ENCODE measurements around the gene CEP63. TPM values are rescaled to one million over a fixed set of nuclear protein-coding genes. Genes with fewer than 3 reads are reported as not detected.

Gene CEP63
- total and polyA plus RNA-seq, 2 of the 8 experiments (the other 6 are each of a cell fraction or from before 2014, with no cell fraction given), result 5.3 to 18.2 TPM

DNA sequence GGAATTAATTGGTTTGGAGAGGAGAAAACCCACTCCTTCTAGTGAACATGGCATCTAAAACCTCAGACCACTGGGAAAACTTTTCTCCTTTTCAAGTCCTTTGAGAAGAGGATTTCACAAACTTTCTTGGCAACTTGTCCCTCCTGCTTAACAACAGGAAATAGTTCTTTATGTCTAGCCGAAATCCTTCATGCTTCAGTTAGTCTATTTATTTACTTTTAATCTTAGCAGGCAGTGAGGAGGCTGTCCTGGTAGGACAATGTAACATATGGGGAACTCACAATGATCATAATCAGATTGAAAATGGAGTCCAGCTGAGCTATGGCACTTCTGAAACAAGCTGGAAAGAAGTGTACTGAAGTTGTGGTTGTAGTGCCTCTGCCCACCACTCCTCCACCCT lies 114.3 kb downstream of the CEP63 start (continued):
- TF ChIP-seq NANOG (IDR thresholded peaks at IDR 0.05; ENCODE audit: insufficient read depth, low read depth, low read length, poor library complexity, severe bottlenecking), result no peak
- TF ChIP-seq SIX5 (IDR thresholded peaks at IDR 0.05; ENCODE audit: low read depth, low read length), result no peak
- no peak for TF ChIP-seq SAP30 (IDR thresholded peaks at IDR 0.05; ENCODE audit: insufficient read depth, insufficient replicate concordance, low read length)
- TF ChIP-seq USF2 (IDR thresholded peaks at IDR 0.05; ENCODE audit: low read length), result no peak
- no peak for TF ChIP-seq PHF8 (conservative IDR thresholded peaks at IDR 0.05; ENCODE audit: low read depth, low read length)

Data from H1 (cell line).